GM03348 (cell line): ENCODE measurements around the gene SH2B2.
"Not testable (repeated sequence)": the region's sequence is repeated elsewhere in the genome, so short reads cannot be mapped to it uniquely, and the experiment has no call there.

ENCODE experiments used
- DNase-seq: peaks from one replicate; pipeline ENCODE4 v3.0.0; 2012; ENCODE audit warnings: low spot score

SH2B2 gene

GRCh38 chr7:102306916-102307677 is 20.4 kb downstream of the SH2B2 start:
- no peak for DNase-seq

GRCh38 chr7:102310414-102310815 is 23.7 kb downstream of the SH2B2 start:
- no peak for DNase-seq

GRCh38 chr7:102312317-102312716 is 25.6 kb downstream of the SH2B2 start:
- no peak for DNase-seq

- DNase-seq = no peak
These were observed 27.5 kb downstream of the SH2B2 start for GRCh38 chr7:102313997-102314780.

- DNase-seq = no peak
These were observed 30.8 kb downstream of the SH2B2 start for GRCh38 chr7:102317231-102318059.

GRCh38 chr7:102318482-102318971 is 31.9 kb downstream of the SH2B2 start:
- no peak for DNase-seq

- DNase-seq = no peak
These were observed 33.0 kb downstream of the SH2B2 start for GRCh38 chr7:102319671-102320070.

GRCh38 chr7:102320181-102320580 is 33.5 kb downstream of the SH2B2 start:
- no peak for DNase-seq

GRCh38 chr7:102320601-102321350 is 34.1 kb downstream of the SH2B2 start:
- no peak for DNase-seq

GRCh38 chr7:102321351-102322201 is 34.9 kb downstream of the SH2B2 start:
- peak; percentile 6 for DNase-seq

- no peak for DNase-seq
These were observed 35.6 kb downstream of the SH2B2 start for GRCh38 chr7:102322202-102322715.

GRCh38 chr7:102323914-102324195 is 37.2 kb downstream of the SH2B2 start:
- no peak for DNase-seq

- not testable (repeated sequence) for DNase-seq
These were observed 38.4 kb downstream of the SH2B2 start for GRCh38 chr7:102325106-102325505.

- DNase-seq = no peak
These were observed 39.7 kb downstream of the SH2B2 start for GRCh38 chr7:102326157-102326889.

GRCh38 chr7:102327183-102327582 is 40.5 kb downstream of the SH2B2 start:
- DNase-seq = not testable (repeated sequence)

- not testable (repeated sequence) for DNase-seq
These were observed 42.2 kb downstream of the SH2B2 start for GRCh38 chr7:102328863-102329262.

GRCh38 chr7:102329366-102329765 is 42.7 kb downstream of the SH2B2 start:
- not testable (repeated sequence) for DNase-seq

GRCh38 chr7:102330666-102331460 is 44.2 kb downstream of the SH2B2 start:
- not testable (repeated sequence) for DNase-seq

- not testable (repeated sequence) for DNase-seq
These were observed 48.9 kb downstream of the SH2B2 start for GRCh38 chr7:102335574-102335973.
